IPS-18c (cell line): ENCODE results near the gene VSTM2L.

ENCODE experiments used
- H3K4me3 ChIP-seq: 2 replicates; pipeline ENCODE4 v1.7.0; 2013; ENCODE audit warnings: low read depth, mild to moderate bottlenecking, low read length, moderate library complexity; ENCODE audit not compliant: insufficient read depth
- H3K9me3 ChIP-seq: one replicate; pipeline ENCODE4 v1.6.1; 2013; ENCODE audit warnings: mild to moderate bottlenecking, low read length, moderate library complexity; ENCODE audit not compliant: control insufficient read depth, insufficient read depth

VSTM2L gene

GRCh38 chr20:37986044-37986858 is 83.3 kb downstream of the VSTM2L start:
- no peak overlapping the region for H3K4me3 ChIP-seq

GRCh38 chr20:37986873-37987601 is 84.1 kb downstream of the VSTM2L start:
- H3K4me3 ChIP-seq: no peak overlapping the region

More at GRCh38 chr20:37986044-37986858, 83.3 kb downstream of the VSTM2L start:
- H3K9me3 ChIP-seq: no peaks in the 10 kb centered on the region

GRCh38 chr20:37987602-37988290 is 84.8 kb downstream of the VSTM2L start:
- H3K4me3 ChIP-seq: no peak overlapping the region; the same call in 1 of the 2 replicates
- no peaks in the 10 kb centered on the region for H3K9me3 ChIP-seq

More at GRCh38 chr20:37986873-37987601, 84.1 kb downstream of the VSTM2L start:
- no peaks in the 10 kb centered on the region for H3K9me3 ChIP-seq

GRCh38 chr20:37988306-37988954 is 85.5 kb downstream of the VSTM2L start:
- Histone ChIP-seq H3K9me3 (no peaks in the 10 kb centered on the region), H3K4me3 (no peak overlapping the region; the same call in 1 of the 2 replicates)

GRCh38 chr20:37989601-37990295 is 86.8 kb downstream of the VSTM2L start:
- no peak overlapping the region for H3K4me3 ChIP-seq
- H3K9me3 ChIP-seq: no peaks in the 10 kb centered on the region

GRCh38 chr20:37990571-37991151 is 87.7 kb downstream of the VSTM2L start:
- Histone ChIP-seq H3K4me3 (no peak overlapping the region), H3K9me3 (no peaks in the 10 kb centered on the region)

GRCh38 chr20:37991157-37991866 is 88.4 kb downstream of the VSTM2L start:
- no peak overlapping the region for H3K4me3 ChIP-seq
- H3K9me3 ChIP-seq: no peaks in the 10 kb centered on the region

GRCh38 chr20:37991908-37992307 is 89.0 kb downstream of the VSTM2L start:
- no peaks in the 10 kb centered on the region for H3K9me3 ChIP-seq
- no peak overlapping the region for H3K4me3 ChIP-seq

- no peaks in the 10 kb centered on the region for H3K9me3 ChIP-seq
- no peak overlapping the region for H3K4me3 ChIP-seq
These were observed 90.0 kb downstream of the VSTM2L start for GRCh38 chr20:37992802-37993409.

GRCh38 chr20:37994512-37994911 is 91.6 kb downstream of the VSTM2L start:
- H3K4me3 ChIP-seq: no peak overlapping the region
- H3K9me3 ChIP-seq: no peaks in the 10 kb centered on the region
